Fibroblast of villous mesenchyme (primary cell): ENCODE measurements around the gene RIT1. TPM values are rescaled to one million over a fixed set of nuclear protein-coding genes. Genes with fewer than 3 reads are reported as not detected.
"Not testable (repeated sequence)": the region's sequence is repeated elsewhere in the genome, so short reads cannot be mapped to it uniquely, and the experiment has no call there.

Experiments
- DNase-seq: peaks from one replicate; pipeline ENCODE4 v3.0.0-alpha.2; 2010; ENCODE audit warnings: low read depth
- H3K4me3 ChIP-seq: 2 replicates; pipeline ENCODE4 v1.5.1; 2011; ENCODE audit warnings: low read depth, mild to moderate bottlenecking, low read length
- total RNA-seq: library from RNA; depleted of rRNA; stranded (reverse); fragments of >200 nt; gene quantifications from 2 replicates; pipeline ENCODE4 v1.2.3, GENCODE V29; 2012
- TF ChIP-seq, protein P1 (sequence below): IDR thresholded peaks from 2 replicates; pipeline ENCODE4 v1.5.1; 2012; ENCODE audit warnings: low read depth, mild to moderate bottlenecking, low read length; ENCODE audit not compliant: insufficient read depth

RIT1 gene
- total RNA-seq, 1 donor: 54.8 TPM

DNA sequence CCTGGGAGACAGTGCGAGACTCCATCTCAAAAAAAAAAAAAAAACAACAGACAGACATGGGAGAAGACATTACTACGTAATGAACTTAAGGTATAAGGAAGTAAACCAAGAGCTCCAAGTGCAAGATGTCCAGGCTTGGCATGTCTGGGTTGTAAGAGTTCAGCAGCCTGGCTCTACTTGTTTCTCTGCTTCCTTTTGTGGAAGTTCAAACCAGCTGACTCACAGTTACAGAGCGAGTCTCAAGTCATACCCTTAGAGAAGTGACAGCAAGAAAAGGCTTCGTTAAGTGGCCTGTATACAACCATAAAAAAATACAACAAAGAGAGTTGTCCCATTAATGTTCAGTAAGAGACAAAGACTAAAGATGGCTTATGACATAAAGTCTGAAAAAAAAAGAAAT, 1.3 kb downstream of the RIT1 start:
- peak overlapping the region; percentile 67 for H3K4me3 ChIP-seq
- TF ChIP-seq, protein P1, sequence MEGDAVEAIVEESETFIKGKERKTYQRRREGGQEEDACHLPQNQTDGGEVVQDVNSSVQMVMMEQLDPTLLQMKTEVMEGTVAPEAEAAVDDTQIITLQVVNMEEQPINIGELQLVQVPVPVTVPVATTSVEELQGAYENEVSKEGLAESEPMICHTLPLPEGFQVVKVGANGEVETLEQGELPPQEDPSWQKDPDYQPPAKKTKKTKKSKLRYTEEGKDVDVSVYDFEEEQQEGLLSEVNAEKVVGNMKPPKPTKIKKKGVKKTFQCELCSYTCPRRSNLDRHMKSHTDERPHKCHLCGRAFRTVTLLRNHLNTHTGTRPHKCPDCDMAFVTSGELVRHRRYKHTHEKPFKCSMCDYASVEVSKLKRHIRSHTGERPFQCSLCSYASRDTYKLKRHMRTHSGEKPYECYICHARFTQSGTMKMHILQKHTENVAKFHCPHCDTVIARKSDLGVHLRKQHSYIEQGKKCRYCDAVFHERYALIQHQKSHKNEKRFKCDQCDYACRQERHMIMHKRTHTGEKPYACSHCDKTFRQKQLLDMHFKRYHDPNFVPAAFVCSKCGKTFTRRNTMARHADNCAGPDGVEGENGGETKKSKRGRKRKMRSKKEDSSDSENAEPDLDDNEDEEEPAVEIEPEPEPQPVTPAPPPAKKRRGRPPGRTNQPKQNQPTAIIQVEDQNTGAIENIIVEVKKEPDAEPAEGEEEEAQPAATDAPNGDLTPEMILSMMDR: no peak
- DNase-seq: peak; percentile 55

DNA sequence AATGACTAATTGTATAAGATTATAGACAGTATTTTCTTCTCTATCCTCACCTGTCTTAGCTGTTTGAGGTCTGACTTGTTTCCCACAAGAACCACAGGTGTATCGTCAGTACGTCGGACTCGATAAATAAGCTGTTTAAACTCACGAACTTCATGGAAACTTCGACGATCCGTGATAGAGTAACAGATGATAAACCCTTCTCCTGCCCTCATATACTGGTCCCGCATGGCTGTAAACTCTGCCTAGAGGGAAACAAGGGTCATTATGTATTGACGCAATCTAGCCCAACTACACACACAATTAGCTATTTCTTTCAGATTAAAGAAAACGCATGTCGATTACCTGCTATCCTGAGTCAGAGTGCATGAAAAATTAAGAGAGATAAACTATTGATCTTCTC, 6.9 kb downstream of the RIT1 start:
- no peak for DNase-seq
- TF ChIP-seq, protein P1: no peak
- H3K4me3 ChIP-seq: no peak overlapping the region

DNA sequence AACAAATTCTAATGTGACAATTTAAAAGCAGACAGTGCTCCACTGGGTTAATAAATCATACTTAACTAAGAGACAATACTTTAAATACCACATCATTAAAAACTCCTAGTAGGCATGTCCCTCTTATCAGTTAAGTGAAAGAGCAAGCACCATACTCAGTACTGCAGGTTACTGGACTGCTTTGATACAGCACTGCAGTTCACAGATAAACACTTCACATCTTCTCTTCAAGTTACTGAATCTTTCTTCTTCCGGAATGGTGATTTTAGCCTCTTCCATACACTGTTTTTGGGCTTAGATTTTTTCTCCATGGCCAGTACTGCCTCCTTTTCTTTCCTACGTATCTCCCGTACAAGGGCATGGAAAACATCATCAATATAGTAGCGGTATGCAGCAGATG, 11.0 kb downstream of the RIT1 start:
- DNase-seq: no peak
- TF ChIP-seq, protein P1: no peak
- H3K4me3 ChIP-seq: no peak overlapping the region

DNA sequence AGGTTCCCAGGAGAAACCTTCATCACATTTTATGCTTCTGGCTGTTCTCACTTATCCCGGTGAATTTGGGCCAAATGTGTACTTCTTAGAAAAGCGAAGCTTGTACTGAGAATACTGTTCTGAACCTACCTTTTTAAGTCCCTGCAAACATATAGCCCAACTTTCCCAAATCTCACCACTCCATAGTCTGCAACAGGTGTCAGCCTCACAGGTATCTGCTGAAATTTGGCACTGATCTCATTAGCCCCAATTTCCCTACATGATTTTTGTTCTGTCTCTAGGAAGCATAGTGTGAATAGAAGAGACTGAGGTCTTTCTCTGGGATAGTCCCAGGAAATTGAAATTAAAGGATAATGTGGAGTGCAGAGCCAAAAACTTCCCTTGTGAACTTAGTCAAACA, 11.5 kb downstream of the RIT1 start:
- no peak for DNase-seq
- TF ChIP-seq, protein P1: no peak
- H3K4me3 ChIP-seq: no peak overlapping the region

DNA sequence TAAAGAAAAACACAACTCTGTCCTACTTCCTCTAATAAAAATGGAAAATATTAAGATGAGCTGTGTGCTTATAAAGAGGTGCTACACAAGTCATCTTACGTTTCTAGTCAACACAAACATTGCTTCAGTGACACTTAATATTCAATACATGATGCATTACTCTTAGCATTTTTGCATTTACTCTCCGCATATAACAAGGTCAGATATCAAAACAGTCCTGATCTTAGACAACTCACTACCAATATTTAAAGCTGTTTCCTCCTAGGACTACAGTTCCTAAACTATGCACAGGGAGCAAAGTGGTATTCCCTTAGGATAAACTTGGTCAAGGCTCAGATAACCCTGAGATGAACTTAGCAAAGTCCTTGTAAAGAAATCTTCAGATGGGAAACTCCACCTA, 12.3 kb downstream of the RIT1 start:
- DNase-seq: no peak
- H3K4me3 ChIP-seq: no peak overlapping the region
- TF ChIP-seq, protein P1: no peak

DNA sequence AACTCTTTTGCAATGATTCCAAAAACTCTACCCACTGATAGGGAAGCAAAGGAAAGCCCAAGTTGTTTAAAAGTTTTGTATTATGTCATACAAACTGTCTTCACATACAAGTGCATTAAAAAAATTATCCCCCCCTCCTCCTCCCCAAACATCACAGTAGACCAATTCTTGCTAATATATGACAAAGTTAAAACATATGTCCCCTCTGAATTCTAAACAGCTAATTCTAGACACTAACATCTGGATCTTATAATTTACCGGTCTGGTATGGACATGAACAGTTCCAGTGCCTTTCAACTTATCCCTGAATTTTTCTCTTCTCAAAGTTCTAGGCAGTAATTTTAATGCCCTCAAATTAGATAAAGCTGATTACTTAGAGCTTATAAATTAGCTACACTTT, 13.4 kb downstream of the RIT1 start:
- TF ChIP-seq, protein P1: no peak
- no peak overlapping the region for H3K4me3 ChIP-seq
- DNase-seq: no peak

DNA sequence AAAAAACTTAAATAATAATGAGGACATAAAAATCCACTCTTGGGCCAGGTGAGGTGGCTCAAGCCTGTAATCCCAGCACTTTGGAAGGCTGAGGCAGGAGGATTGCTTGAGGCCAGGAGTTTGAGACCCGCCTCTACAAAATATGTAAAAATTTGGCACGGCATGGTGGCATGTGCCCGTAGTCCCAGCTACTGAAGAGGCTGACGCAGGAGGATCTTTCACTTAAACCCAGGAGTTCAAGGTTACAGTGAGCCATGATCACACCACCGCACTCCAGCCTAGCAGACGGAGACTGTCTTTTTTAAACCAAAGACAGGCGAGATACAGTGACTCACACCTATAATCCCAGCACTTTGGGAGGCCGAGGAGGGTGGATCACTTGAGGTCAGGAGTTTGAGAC, 14.7 kb downstream of the RIT1 start:
- not testable (repeated sequence) for DNase-seq, H3K4me3 ChIP-seq

DNA sequence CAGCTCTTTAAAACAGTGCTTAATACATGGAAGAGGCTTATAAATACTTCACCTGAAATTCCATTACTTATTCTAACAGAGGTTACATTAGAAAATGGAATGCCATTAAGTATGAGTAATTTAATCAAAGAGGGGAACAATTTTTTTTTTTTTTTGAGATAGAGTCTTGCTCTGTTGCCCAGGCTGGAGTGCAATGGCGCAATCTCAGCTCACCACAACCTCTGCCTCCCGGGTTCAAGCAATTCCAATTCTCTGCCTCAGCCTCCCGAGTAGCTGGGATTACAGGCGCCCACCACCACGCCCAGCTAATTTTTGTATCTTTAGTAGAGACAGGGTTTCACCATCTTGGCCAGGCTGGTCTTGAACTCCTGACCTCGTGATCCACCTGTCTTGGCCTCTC, 15.5 kb downstream of the RIT1 start:
- H3K4me3 ChIP-seq, DNase-seq: not testable (repeated sequence)
